ENCODE data around the gene SPATA31D1. TPM values are rescaled to one million over a fixed set of nuclear protein-coding genes. Genes with fewer than 3 reads are reported as not detected.

SPATA31D1 gene
- polyA plus RNA-seq, 1 donor from 2014 or later = not detected

DNA sequence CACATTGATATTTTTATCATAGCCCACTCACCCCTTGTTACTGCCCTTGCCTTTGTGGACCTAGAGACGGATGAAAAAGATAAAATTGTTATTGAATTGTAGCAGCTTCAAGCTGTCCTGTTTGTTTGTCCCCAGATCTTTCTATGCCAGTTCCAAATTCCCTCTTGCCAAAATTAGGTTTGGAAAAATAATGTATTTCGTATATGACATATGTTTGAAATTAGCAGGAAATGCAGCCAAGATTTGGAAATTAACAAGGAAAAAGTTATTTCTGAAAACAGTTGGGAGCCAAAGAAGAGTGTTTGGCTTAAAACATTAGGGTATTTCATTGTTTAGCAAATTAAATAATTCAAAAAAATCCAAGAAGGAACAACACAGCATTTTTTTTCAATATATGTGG is 33.5 kb downstream of the SPATA31D1 start:
- Histone ChIP-seq H3K36me3 (ENCODE audit: insufficient read depth, low read length) (no peaks in the 10 kb centered on the region), H3K27me3 (ENCODE audit: insufficient read depth, low read depth, low read length) (no peaks in the 10 kb centered on the region), H3K4me2 (ENCODE audit: low read length) (no peak overlapping the region), H3K79me2 (replicated peaks; ENCODE audit: insufficient read depth, low read length) (no peaks in the 10 kb centered on the region), H3F3A (ENCODE audit: insufficient read depth, low read length, poor library complexity, severe bottlenecking) (no peaks in the 10 kb centered on the region), H3K27ac (ENCODE audit: low read length) (no peak overlapping the region), H3K9me3 (ENCODE audit: low read length) (no peaks in the 10 kb centered on the region), H3K9me2 (ENCODE audit: insufficient read depth, low read length) (no peaks in the 10 kb centered on the region), H2AFZ (ENCODE audit: low read depth, low read length) (no peak overlapping the region), H3K4me3 (ENCODE audit: low read length) (no peak overlapping the region), H3K9ac (ENCODE audit: low read length) (no peak overlapping the region), H4K20me1 (ENCODE audit: insufficient read depth) (no peaks in the 10 kb centered on the region)
- TF ChIP-seq SMC3 (conservative IDR thresholded peaks at IDR 0.05; ENCODE audit: poor library complexity) (no peak), MXI1 (conservative IDR thresholded peaks at IDR 0.05; ENCODE audit: poor library complexity, severe bottlenecking) (no peak), EZH2 (IDR thresholded peaks at IDR 0.05; ENCODE audit: borderline replicate concordance, insufficient read depth, low read length, poor library complexity, severe bottlenecking) (no peak), RAD21 (conservative IDR thresholded peaks at IDR 0.05) (no peak), EP300 (conservative IDR thresholded peaks at IDR 0.05; ENCODE audit: poor library complexity, severe bottlenecking) (no peak), TAF1 (IDR thresholded peaks at IDR 0.05; ENCODE audit: low read depth) (no peak), POLR2AphosphoS5 (IDR thresholded peaks at IDR 0.05) (no peak)
- TF ChIP-seq, protein P1, sequence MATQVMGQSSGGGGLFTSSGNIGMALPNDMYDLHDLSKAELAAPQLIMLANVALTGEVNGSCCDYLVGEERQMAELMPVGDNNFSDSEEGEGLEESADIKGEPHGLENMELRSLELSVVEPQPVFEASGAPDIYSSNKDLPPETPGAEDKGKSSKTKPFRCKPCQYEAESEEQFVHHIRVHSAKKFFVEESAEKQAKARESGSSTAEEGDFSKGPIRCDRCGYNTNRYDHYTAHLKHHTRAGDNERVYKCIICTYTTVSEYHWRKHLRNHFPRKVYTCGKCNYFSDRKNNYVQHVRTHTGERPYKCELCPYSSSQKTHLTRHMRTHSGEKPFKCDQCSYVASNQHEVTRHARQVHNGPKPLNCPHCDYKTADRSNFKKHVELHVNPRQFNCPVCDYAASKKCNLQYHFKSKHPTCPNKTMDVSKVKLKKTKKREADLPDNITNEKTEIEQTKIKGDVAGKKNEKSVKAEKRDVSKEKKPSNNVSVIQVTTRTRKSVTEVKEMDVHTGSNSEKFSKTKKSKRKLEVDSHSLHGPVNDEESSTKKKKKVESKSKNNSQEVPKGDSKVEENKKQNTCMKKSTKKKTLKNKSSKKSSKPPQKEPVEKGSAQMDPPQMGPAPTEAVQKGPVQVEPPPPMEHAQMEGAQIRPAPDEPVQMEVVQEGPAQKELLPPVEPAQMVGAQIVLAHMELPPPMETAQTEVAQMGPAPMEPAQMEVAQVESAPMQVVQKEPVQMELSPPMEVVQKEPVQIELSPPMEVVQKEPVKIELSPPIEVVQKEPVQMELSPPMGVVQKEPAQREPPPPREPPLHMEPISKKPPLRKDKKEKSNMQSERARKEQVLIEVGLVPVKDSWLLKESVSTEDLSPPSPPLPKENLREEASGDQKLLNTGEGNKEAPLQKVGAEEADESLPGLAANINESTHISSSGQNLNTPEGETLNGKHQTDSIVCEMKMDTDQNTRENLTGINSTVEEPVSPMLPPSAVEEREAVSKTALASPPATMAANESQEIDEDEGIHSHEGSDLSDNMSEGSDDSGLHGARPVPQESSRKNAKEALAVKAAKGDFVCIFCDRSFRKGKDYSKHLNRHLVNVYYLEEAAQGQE (IDR thresholded peaks at IDR 0.05; ENCODE audit: borderline replicate concordance) = no peak
- TF ChIP-seq, protein P2, sequence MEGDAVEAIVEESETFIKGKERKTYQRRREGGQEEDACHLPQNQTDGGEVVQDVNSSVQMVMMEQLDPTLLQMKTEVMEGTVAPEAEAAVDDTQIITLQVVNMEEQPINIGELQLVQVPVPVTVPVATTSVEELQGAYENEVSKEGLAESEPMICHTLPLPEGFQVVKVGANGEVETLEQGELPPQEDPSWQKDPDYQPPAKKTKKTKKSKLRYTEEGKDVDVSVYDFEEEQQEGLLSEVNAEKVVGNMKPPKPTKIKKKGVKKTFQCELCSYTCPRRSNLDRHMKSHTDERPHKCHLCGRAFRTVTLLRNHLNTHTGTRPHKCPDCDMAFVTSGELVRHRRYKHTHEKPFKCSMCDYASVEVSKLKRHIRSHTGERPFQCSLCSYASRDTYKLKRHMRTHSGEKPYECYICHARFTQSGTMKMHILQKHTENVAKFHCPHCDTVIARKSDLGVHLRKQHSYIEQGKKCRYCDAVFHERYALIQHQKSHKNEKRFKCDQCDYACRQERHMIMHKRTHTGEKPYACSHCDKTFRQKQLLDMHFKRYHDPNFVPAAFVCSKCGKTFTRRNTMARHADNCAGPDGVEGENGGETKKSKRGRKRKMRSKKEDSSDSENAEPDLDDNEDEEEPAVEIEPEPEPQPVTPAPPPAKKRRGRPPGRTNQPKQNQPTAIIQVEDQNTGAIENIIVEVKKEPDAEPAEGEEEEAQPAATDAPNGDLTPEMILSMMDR (IDR thresholded peaks at IDR 0.05; ENCODE audit: poor library complexity, severe bottlenecking) = no peak

DNA sequence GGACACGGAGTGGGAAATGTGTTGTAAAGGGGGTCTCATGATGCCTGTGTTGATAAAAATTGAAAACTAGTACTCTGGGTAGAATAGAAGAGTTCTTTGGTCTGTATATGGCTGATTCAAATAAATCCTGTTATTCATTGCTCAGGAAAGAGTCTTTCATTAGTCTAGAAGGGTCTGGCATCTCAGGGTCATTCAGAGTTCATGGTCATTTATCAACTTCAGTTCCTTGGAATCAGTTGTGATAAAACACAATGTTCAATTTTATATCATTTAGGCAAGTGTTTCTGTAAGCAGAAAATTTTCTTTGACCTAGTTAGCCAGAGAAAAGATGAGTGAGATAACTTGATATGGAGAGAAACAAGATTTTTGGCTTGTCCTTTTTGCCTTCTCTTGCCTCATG is 36.3 kb downstream of the SPATA31D1 start:
- no peaks in the 10 kb centered on the region for H3F3A ChIP-seq (ENCODE audit: insufficient read depth, low read length, poor library complexity, severe bottlenecking)
- H3K36me3 ChIP-seq (ENCODE audit: insufficient read depth, low read length) = no peaks in the 10 kb centered on the region
- H3K27ac ChIP-seq (ENCODE audit: low read length) = no peak overlapping the region
- no peak overlapping the region for H3K4me3 ChIP-seq (ENCODE audit: low read length)
- H3K9me2 ChIP-seq (ENCODE audit: insufficient read depth, low read length) = no peaks in the 10 kb centered on the region
- H4K20me1 ChIP-seq (ENCODE audit: insufficient read depth) = no peaks in the 10 kb centered on the region
- no peaks in the 10 kb centered on the region for H3K9me3 ChIP-seq (ENCODE audit: low read length)
- H2AFZ ChIP-seq (ENCODE audit: low read depth, low read length) = no peak overlapping the region
- no peaks in the 10 kb centered on the region for H3K79me2 ChIP-seq (replicated peaks; ENCODE audit: insufficient read depth, low read length)
- no peak overlapping the region for H3K4me2 ChIP-seq (ENCODE audit: low read length)
- H3K27me3 ChIP-seq (ENCODE audit: insufficient read depth, low read depth, low read length) = no peaks in the 10 kb centered on the region
- TF ChIP-seq MXI1 (conservative IDR thresholded peaks at IDR 0.05; ENCODE audit: poor library complexity, severe bottlenecking) = no peak
- H3K9ac ChIP-seq (ENCODE audit: low read length) = no peak overlapping the region

Data from neural cell (in vitro differentiated cells).